Right atrium auricular region (tissue), 2 donors: ENCODE data around the gene SLC27A4. TPM values are rescaled to one million over a fixed set of nuclear protein-coding genes. Genes with fewer than 3 reads are reported as not detected.
"Not testable (repeated sequence)": the region's sequence is repeated elsewhere in the genome, so short reads cannot be mapped to it uniquely, and the experiment has no call there.

Source experiments
- DNase-seq: peaks from one replicate; pipeline ENCODE4 v3.0.0-alpha.2; 2019; ENCODE audit warnings: low spot score
- H3K27ac ChIP-seq, 2 donors: fragments of 200-600 bp; sonication (generic); 1 replicate in 1 of 2; 2 replicates in 1 of 2; pipeline ENCODE4 v1.5.1; 2016 to 2019
- H3K27me3 ChIP-seq, 2 donors: fragments of 200-600 bp; sonication (generic); one replicate each; pipeline versions ENCODE4 v1.5.1 to v1.6.0; 2017 to 2019
- H3K36me3 ChIP-seq: fragments of 200-600 bp; sonication (generic); one replicate; pipeline ENCODE4 v1.5.1; 2016
- H3K4me1 ChIP-seq, 2 donors: fragments of 200-600 bp; sonication (generic); one replicate each; pipeline versions ENCODE4 v1.5.1 to v1.6.0; 2017 to 2019
- H3K4me3 ChIP-seq, 2 donors: fragments of 200-600 bp; sonication (generic); 1 replicate in 1 of 2; 2 replicates in 1 of 2; pipeline ENCODE4 v1.5.1; 2017 to 2019; ENCODE audit warnings: mild to moderate bottlenecking in 1 of 2, moderate library complexity in 1 of 2
- H3K9me3 ChIP-seq, 2 donors: fragments of 200-600 bp; sonication (generic); one replicate each; pipeline ENCODE4 v1.5.1; 2019
- total RNA-seq, 2 donors: library from RNA; depleted of rRNA; stranded (reverse); fragments of >200 nt; gene quantifications; one replicate each; pipeline ENCODE4 v1.1.0, GENCODE V29; 2016
- TF ChIP-seq, protein P1 (sequence below), 2 donors: fragments of 200-600 bp; sonication (generic); IDR thresholded peaks; one replicate each; pipeline ENCODE4 v1.5.1; 2019; ENCODE audit warnings: antibody characterized with exemption in 2 of 2

SLC27A4 gene
- total RNA-seq, 2 donors from 2014 or later, result 16.6 to 26.9 TPM

DNA sequence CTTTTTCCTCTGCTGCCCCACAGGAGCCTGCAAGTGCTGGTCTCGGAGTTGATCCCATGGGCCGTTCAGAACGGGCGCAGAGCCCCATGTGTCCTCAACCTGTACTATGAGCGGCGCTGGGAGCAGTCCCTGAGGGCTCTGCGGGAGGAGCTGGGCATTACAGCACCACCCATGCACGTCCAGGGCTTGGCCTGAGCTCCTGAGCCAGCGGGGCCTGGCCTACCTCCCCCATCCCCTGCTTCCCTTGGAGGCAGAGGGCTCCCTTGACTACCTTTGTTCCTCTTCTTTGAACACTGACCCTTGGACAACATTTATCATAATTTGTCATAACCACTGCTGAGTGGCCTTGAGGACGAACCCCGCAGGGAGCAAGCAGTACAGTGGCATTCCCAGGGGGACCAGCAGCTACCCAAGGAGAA, 6.9 kb upstream of the SLC27A4 start:
- Histone ChIP-seq H3K4me1 (no peaks in the 10 kb centered on the region), H3K36me3 (no peaks in the 10 kb centered on the region), H3K27me3 (no peaks in the 10 kb centered on the region), H3K4me3 (no peak overlapping the region), H3K9me3 (no peaks in the 10 kb centered on the region), H3K27ac (no peak overlapping the region)
- no peak for DNase-seq
- TF ChIP-seq, protein P1, sequence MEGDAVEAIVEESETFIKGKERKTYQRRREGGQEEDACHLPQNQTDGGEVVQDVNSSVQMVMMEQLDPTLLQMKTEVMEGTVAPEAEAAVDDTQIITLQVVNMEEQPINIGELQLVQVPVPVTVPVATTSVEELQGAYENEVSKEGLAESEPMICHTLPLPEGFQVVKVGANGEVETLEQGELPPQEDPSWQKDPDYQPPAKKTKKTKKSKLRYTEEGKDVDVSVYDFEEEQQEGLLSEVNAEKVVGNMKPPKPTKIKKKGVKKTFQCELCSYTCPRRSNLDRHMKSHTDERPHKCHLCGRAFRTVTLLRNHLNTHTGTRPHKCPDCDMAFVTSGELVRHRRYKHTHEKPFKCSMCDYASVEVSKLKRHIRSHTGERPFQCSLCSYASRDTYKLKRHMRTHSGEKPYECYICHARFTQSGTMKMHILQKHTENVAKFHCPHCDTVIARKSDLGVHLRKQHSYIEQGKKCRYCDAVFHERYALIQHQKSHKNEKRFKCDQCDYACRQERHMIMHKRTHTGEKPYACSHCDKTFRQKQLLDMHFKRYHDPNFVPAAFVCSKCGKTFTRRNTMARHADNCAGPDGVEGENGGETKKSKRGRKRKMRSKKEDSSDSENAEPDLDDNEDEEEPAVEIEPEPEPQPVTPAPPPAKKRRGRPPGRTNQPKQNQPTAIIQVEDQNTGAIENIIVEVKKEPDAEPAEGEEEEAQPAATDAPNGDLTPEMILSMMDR (IDR thresholded peaks at IDR 0.05), result no peak

DNA sequence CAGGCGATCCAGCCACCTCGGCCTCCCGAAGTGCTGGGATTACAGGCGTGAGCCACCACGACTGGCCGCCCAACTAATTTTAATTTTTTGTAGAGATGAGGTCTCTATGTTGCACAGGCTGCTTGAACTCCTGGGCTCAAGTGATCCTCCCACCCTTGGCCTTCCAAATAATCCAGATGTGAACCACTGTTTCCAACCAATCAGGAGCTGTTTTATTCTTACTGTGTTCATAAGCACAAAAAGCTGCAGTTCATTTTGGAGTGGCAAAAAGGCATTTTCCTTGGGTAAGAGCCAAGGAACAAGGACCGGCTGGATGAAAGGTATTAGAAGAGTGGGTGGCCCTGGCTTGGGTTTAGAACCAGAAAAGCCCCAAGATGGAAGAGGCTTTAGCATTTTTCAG, 5.2 kb upstream of the SLC27A4 start:
- TF ChIP-seq, protein P1 (IDR thresholded peaks at IDR 0.05), result no peak
- Histone ChIP-seq H3K36me3 (no peaks in the 10 kb centered on the region), H3K4me3 (no peak overlapping the region), H3K27ac (no peak overlapping the region), H3K9me3 (no peaks in the 10 kb centered on the region), H3K4me1 (peaks cover 0 to 4% of the 10 kb centered on the region in 2 donors), H3K27me3 (no peaks in the 10 kb centered on the region)
- DNase-seq, result no peak

DNA sequence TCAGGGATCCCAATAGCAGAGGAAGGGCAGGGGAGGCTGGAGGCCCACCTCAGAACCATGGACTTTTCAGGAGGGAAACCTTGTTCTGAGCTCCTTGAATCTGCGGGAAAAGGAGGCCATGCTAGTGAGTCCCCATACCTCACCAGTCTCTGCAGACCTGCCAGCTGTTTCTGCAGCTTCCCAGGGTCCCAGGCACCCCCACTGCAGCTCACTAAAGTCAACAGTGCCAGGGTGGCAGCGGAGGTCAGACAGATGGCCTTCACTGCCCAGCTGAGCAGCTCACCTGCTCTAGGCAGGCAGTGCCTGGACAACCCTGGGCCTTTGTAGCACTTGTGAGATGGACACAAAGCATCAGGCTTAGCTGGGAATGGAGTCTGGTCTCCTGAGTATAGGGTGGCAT, 4.4 kb upstream of the SLC27A4 start:
- no peak overlapping the region for H3K4me3 ChIP-seq
- H3K9me3 ChIP-seq, result no peaks in the 10 kb centered on the region
- H3K36me3 ChIP-seq, result no peaks in the 10 kb centered on the region
- H3K27me3 ChIP-seq, result no peaks in the 10 kb centered on the region
- H3K4me1 ChIP-seq, result peaks cover 0 to 6% of the 10 kb centered on the region in 2 donors
- no peak for DNase-seq
- TF ChIP-seq, protein P1 (IDR thresholded peaks at IDR 0.05), result no peak
- H3K27ac ChIP-seq, result no peak overlapping the region

DNA sequence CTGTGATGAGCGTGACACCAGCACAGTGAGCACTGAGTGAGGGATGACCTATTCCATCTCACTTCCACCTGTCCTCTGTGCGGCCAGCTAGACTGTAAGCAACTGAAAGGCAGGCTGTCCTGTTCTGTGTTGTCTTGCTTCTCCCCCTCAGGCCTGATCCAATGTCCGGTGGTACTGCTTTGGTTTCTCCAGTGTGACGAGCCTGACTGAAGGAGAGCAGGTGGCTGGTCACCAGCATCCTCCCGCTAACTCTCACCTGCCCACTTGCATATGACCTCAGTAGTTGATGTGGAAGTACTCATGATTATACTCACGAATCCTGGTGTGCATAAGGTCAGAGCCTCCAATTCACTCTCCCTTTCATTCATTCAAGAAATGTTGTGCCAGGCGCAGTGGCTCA, 2.4 kb upstream of the SLC27A4 start:
- Histone ChIP-seq H3K4me1 (peaks cover 0 to 15% of the 10 kb centered on the region in 2 donors), H3K4me3 (no peak overlapping the region), H3K36me3 (peaks cover 3% of the 10 kb centered on the region), H3K9me3 (no peaks in the 10 kb centered on the region), H3K27ac (no peak overlapping the region), H3K27me3 (no peaks in the 10 kb centered on the region)
- TF ChIP-seq, protein P1 (IDR thresholded peaks at IDR 0.05), result no peak
- DNase-seq, result no peak

DNA sequence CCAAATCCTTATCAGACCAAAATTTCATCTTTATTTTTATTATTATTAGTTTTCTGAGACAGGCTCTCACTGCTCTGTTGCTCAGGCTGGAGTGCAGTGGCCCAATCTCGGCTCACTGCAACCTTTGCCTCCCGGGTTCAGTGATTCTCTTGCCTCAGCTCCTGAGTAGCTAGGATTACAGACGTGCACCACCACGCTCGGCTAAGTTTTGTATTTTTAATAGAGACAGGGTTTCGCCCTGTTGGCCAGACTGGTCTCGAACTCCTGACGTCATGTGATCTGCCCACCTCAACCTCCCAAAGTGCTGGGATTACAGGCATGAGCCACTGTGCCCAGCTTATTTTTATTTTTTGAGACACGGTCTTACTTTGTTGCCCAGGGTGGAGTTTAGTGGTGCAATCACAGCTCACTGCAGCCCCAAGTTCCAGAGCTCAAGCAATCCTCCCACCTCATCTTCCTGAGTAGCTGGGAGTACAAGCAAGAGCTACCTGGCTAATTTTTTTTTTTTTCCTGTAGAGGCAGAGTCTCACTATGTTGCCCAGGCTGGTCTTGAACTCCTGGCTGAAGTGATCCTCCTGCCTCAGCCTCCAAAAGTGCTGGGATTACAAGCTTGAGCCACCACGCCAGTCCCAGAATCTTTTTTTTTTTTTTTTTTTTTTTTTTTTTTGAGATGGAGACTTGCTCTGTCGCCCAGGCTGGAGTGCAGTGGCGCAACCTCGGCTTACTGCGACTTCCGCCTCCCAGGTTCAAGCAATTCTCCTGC, 1.3 kb upstream of the SLC27A4 start:
- not testable (repeated sequence) for H3K9me3 ChIP-seq, H3K27ac ChIP-seq, DNase-seq, H3K4me3 ChIP-seq, H3K27me3 ChIP-seq
- H3K4me1 ChIP-seq, result peaks cover 0 to 15% of the 10 kb centered on the region in 2 donors
- peaks cover 14% of the 10 kb centered on the region for H3K36me3 ChIP-seq

DNA sequence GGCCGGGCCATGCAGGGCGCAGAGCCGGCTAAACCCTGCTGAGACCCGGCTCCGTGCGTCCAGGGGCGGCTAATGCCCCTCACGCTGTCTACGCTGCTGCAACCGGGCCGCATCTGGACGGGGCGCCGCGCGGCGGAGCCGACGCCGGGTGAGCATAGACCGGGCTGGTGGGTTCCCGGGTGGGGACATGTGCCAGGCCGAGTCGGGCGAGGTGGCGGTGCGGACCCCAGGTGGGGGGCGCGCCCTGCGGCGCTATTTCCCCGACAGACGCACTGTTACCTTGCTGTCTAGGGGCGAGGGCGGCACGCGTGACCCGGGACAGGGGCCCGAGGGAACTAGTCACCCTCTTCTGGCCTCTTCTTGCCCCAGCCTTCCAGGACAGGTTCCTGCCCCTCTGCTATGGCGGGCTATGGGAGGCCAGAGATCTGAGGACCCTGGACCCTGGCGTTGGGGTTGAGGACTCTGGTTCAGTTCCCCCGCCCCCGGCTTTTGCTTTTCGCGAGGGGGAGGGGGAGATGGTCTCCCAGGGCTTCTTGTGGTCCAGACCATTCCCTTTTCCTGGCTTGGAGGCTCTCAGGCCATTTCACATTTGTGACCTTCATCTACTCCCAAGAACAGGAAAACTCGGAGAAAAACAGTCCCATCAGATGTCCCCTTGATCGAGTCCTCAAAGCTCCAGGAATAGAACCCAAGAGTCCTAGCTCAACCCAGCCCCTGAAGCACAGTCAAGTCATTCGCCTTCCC, 536 bp downstream of the SLC27A4 start:
- no peaks in the 10 kb centered on the region for H3K27me3 ChIP-seq
- TF ChIP-seq, protein P1 (IDR thresholded peaks at IDR 0.05), result no peak
- H3K4me3 ChIP-seq, result peak overlapping the region; percentile 84 to 88
- H3K27ac ChIP-seq, result peak overlapping the region; percentile 71 to 82
- no peak for DNase-seq
- H3K4me1 ChIP-seq, result peaks cover 0 to 15% of the 10 kb centered on the region in 2 donors
- no peaks in the 10 kb centered on the region for H3K9me3 ChIP-seq
- peaks cover 32% of the 10 kb centered on the region for H3K36me3 ChIP-seq
